ENCODE results near the gene FMNL2.

Gene FMNL2

DNA sequence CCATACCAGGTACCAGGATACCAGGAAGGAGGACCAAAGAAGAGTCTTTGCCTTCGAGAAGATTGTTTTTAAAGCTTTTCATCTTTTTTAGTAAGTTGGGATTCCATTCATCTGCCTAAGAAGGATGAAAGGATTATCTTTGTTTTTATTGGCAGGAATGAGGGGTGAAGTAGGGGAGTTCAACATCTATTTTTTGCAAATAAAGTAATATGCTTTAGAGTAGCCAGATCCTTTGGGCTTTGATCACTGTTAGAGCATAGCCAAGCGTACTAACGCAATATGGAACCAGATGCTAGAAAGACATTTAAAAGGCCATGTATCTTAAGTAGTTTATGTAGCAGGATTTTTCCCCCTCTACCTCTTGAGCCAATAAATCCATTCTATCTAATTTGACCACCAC, 249.3 kb downstream of the FMNL2 start:
- H3K4me3 ChIP-seq (ENCODE audit: low read length in 2 of 2): no peak overlapping the region
- no peaks in the 10 kb centered on the region for H3K36me3 ChIP-seq (ENCODE audit: control insufficient read depth in 2 of 2, insufficient read depth in 2 of 2, low read length in 2 of 2)
- H3K4me1 ChIP-seq (ENCODE audit: control insufficient read depth in 2 of 2, insufficient read depth in 2 of 2, low read length in 2 of 2): no peaks in the 10 kb centered on the region
- H3K9me3 ChIP-seq (ENCODE audit: control insufficient read depth in 2 of 2, low read length in 2 of 2): no peaks in the 10 kb centered on the region
- H3K9ac ChIP-seq (ENCODE audit: low read depth in 1 of 2, low read length in 2 of 2): no peak overlapping the region
- H3K27me3 ChIP-seq (ENCODE audit: control insufficient read depth in 2 of 2, insufficient read depth in 2 of 2, low read length in 2 of 2): no peaks in the 10 kb centered on the region
- no peak overlapping the region for H3K27ac ChIP-seq (ENCODE audit: low read depth in 2 of 2, low read length in 2 of 2)

DNA sequence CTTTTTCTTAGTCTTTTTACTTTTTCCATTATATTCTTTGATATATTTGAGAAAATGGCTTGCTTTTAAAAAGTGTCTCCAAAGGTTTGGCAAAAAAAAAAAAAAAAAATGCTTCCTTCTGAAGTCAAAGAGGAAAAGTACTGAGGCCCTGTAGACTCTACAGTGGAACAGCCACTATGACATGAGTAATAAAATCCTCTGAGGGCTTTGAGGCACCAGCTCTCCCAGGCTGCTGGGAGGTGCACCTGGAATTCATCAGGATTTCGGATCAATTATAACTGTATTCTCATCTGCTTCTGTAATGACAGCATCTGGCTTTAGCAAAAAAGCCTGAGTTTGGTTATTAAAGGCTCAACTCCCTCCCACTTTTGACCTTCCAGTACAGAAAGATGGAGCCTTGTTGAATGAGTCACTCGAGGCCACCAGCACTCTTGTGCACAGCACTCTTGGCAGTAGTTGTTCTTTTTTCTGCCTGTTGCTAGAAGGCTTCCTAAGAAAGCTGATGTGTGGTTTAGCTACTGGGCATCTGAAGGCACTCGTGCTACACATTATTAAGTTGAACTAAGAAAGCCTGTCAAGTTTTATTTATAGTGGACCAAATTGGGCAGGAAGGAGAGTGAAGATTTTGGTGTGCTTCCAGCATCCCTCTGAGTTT, 251.0 kb downstream of the FMNL2 start:
- no peaks in the 10 kb centered on the region for H3K36me3 ChIP-seq (ENCODE audit: control insufficient read depth in 2 of 2, insufficient read depth in 2 of 2, low read length in 2 of 2)
- H3K4me3 ChIP-seq (ENCODE audit: low read length in 2 of 2): no peak overlapping the region
- no peaks in the 10 kb centered on the region for H3K27me3 ChIP-seq (ENCODE audit: control insufficient read depth in 2 of 2, insufficient read depth in 2 of 2, low read length in 2 of 2)
- H3K4me1 ChIP-seq (ENCODE audit: control insufficient read depth in 2 of 2, insufficient read depth in 2 of 2, low read length in 2 of 2): no peaks in the 10 kb centered on the region
- no peaks in the 10 kb centered on the region for H3K9me3 ChIP-seq (ENCODE audit: control insufficient read depth in 2 of 2, low read length in 2 of 2)
- H3K27ac ChIP-seq (ENCODE audit: low read depth in 2 of 2, low read length in 2 of 2): no peak overlapping the region
- H3K9ac ChIP-seq (ENCODE audit: low read depth in 1 of 2, low read length in 2 of 2): no peak overlapping the region

DNA sequence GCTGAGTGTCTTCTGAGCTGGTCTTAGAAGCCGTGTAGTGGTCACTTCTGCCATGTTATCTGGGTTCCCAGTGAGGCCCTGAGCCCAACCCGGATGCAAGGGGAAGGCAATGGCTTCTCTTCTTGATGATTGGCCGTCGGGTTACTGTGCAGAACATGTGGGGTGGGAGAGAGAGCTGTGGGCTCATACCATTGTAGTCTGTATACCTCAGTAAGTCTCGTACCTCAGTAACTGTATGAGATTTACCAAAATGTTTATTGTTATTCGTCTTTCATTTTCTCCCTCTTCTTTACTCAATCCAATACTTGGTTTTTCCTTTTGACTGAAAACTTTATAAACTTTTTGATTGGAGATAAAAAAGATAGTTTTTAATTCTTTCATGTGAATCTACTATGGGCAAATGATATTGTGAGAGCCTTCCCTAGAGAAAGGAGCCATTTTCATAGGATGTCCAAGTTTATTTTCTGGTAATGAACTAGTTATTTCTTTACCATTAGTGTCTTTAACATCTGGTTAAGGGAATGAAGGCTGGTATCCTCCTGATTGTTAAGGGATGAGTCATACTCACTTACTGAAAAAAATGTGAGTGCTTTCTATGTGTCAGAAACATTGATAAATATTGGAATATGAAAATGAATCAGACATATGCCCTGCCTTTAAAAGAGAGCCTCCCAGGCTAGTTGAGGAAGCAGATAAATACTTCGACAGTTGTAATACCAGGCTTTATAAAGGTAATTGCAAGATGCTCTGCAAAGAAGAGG, 252.4 kb downstream of the FMNL2 start:
- no peak overlapping the region for H3K27ac ChIP-seq (ENCODE audit: low read depth in 2 of 2, low read length in 2 of 2)
- H3K9ac ChIP-seq (ENCODE audit: low read depth in 1 of 2, low read length in 2 of 2): no peak overlapping the region
- H3K27me3 ChIP-seq (ENCODE audit: control insufficient read depth in 2 of 2, insufficient read depth in 2 of 2, low read length in 2 of 2): no peaks in the 10 kb centered on the region
- H3K36me3 ChIP-seq (ENCODE audit: control insufficient read depth in 2 of 2, insufficient read depth in 2 of 2, low read length in 2 of 2): no peaks in the 10 kb centered on the region
- H3K4me3 ChIP-seq (ENCODE audit: low read length in 2 of 2): no peak overlapping the region
- H3K9me3 ChIP-seq (ENCODE audit: control insufficient read depth in 2 of 2, low read length in 2 of 2): no peaks in the 10 kb centered on the region
- H3K4me1 ChIP-seq (ENCODE audit: control insufficient read depth in 2 of 2, insufficient read depth in 2 of 2, low read length in 2 of 2): no peaks in the 10 kb centered on the region

DNA sequence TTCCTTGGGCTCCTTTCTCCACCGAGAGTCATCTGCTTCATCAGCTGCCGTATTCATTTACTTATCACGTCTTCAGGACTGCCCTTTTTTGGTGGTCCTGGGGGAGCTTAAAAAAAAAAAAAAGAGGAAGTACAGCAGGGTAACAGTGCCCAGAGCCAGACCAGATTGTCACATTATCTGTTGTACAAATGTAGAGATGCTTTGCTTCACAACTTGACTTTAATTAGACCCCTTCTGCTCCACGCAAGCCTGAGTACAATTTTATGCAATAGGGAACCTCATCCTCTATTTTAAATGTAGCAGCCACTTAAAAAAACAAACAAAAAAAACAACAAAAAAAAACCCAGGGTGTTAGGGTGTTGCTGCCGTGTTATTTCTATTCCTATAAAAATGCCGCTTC, 254.0 kb downstream of the FMNL2 start:
- Histone ChIP-seq H3K4me1 (ENCODE audit: control insufficient read depth in 2 of 2, insufficient read depth in 2 of 2, low read length in 2 of 2) (no peaks in the 10 kb centered on the region), H3K4me3 (ENCODE audit: low read length in 2 of 2) (no peak overlapping the region), H3K27me3 (ENCODE audit: control insufficient read depth in 2 of 2, insufficient read depth in 2 of 2, low read length in 2 of 2) (no peaks in the 10 kb centered on the region), H3K36me3 (ENCODE audit: control insufficient read depth in 2 of 2, insufficient read depth in 2 of 2, low read length in 2 of 2) (no peaks in the 10 kb centered on the region), H3K9ac (ENCODE audit: low read depth in 1 of 2, low read length in 2 of 2) (no peak overlapping the region), H3K9me3 (ENCODE audit: control insufficient read depth in 2 of 2, low read length in 2 of 2) (no peaks in the 10 kb centered on the region), H3K27ac (ENCODE audit: low read depth in 2 of 2, low read length in 2 of 2) (no peak overlapping the region)

DNA sequence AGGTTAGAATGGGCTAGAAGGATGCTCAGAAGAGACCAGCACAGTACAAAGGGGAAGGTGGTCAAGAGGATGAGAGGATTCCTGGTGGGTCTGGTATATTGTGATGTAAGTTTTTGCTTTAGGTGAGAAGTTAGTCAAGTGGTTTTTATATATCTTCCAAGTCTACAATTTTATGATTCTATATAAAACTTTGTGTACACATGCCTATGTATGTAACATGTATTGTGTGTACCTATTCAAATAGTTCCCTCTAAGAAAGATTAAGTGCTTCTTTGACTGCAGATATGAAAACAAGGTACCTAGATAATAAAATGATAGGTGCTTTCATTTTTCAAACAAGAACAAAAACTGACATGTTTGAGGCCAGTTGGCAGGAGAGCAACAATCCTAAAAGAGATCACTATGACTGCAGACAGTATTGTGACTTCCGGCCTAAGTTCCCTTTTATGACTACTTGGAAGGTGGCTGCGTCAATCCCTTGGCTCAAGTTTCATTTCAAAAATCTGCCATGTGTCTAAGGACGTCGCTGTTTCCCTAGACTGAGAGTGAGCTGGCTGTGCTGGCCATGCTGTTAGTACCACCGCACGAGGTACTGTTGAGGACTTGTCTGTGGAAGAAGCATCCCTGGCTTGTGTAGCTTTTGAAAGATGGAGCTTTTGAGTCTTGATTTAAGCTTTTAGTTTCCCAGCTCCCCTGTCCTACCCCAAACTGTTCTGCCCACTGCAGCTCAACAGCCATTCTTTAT, 259.2 kb downstream of the FMNL2 start:
- Histone ChIP-seq H3K36me3 (ENCODE audit: control insufficient read depth in 2 of 2, insufficient read depth in 2 of 2, low read length in 2 of 2) (no peaks in the 10 kb centered on the region), H3K27me3 (ENCODE audit: control insufficient read depth in 2 of 2, insufficient read depth in 2 of 2, low read length in 2 of 2) (no peaks in the 10 kb centered on the region), H3K27ac (ENCODE audit: low read depth in 2 of 2, low read length in 2 of 2) (peak overlapping the region in 1 of 2 donors; percentile 47), H3K9me3 (ENCODE audit: control insufficient read depth in 2 of 2, low read length in 2 of 2) (no peaks in the 10 kb centered on the region), H3K9ac (ENCODE audit: low read depth in 1 of 2, low read length in 2 of 2) (no peak overlapping the region), H3K4me1 (ENCODE audit: control insufficient read depth in 2 of 2, insufficient read depth in 2 of 2, low read length in 2 of 2) (peaks cover 0 to 6% of the 10 kb centered on the region in 2 donors), H3K4me3 (ENCODE audit: low read length in 2 of 2) (no peak overlapping the region)

DNA sequence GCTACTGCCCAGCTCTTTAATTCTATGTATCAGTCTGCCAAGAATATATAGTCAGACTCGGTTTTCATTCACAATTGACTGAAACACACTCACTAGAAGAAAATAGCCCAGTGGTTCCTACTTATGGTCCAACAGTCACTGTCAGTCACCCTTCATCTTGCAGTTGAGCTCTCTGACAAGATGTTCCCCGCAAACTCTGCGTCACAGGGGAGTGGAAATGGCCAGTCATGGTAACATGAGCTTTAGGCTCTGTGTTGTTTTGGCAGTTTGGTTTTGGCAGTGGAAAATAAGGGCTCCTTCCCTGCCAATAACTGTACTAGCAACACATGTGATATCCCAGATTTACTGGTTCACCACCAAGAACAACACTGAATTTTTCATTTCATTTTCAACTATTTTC, 259.8 kb downstream of the FMNL2 start:
- no peak overlapping the region for H3K9ac ChIP-seq (ENCODE audit: low read depth in 1 of 2, low read length in 2 of 2)
- H3K4me3 ChIP-seq (ENCODE audit: low read length in 2 of 2): no peak overlapping the region
- H3K27me3 ChIP-seq (ENCODE audit: control insufficient read depth in 2 of 2, insufficient read depth in 2 of 2, low read length in 2 of 2): no peaks in the 10 kb centered on the region
- H3K4me1 ChIP-seq (ENCODE audit: control insufficient read depth in 2 of 2, insufficient read depth in 2 of 2, low read length in 2 of 2): peaks cover 0 to 6% of the 10 kb centered on the region in 2 donors
- H3K27ac ChIP-seq (ENCODE audit: low read depth in 2 of 2, low read length in 2 of 2): peak overlapping the region in 1 of 2 donors; percentile 47
- no peaks in the 10 kb centered on the region for H3K36me3 ChIP-seq (ENCODE audit: control insufficient read depth in 2 of 2, insufficient read depth in 2 of 2, low read length in 2 of 2)
- H3K9me3 ChIP-seq (ENCODE audit: control insufficient read depth in 2 of 2, low read length in 2 of 2): no peaks in the 10 kb centered on the region

DNA sequence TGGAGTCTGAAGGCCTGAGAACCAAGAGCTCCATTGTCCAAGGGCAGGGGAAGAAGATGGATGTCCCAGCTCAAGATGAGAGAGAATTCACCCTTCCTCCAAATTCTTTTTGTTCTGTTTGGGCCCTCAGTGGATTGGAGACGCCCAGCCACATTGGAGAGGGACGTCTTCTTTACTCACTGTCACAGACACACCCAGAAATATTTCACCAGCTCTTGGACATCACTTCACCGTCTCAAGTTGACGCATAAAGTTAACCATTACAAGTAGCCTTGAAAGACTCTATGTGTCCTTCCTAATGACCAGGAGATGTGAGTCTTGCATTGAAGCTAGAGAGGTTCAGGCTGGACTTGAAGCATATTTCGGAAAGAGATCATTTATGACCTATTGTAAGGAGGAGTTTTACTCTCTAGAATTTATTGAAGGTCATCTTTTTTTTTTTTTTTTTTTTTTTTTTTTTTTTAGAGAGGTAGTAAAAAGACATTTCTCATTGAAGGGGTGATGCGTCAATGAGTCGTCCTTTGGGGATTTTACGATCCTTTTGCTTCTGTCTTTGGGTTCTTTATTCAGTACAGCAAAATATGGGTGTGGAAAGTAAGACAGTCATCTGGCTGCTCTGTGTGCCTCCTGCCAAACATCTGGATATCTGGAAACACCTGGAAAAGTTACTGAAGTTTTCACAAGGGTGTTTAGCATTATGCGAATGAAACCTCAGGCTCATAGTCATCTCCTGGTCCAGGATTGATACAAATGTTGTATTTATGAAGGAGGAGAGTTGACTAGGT, 264.2 kb downstream of the FMNL2 start:
- Histone ChIP-seq H3K4me3 (ENCODE audit: low read length in 2 of 2) (no peak overlapping the region), H3K27me3 (ENCODE audit: control insufficient read depth in 2 of 2, insufficient read depth in 2 of 2, low read length in 2 of 2) (no peaks in the 10 kb centered on the region)

DNA sequence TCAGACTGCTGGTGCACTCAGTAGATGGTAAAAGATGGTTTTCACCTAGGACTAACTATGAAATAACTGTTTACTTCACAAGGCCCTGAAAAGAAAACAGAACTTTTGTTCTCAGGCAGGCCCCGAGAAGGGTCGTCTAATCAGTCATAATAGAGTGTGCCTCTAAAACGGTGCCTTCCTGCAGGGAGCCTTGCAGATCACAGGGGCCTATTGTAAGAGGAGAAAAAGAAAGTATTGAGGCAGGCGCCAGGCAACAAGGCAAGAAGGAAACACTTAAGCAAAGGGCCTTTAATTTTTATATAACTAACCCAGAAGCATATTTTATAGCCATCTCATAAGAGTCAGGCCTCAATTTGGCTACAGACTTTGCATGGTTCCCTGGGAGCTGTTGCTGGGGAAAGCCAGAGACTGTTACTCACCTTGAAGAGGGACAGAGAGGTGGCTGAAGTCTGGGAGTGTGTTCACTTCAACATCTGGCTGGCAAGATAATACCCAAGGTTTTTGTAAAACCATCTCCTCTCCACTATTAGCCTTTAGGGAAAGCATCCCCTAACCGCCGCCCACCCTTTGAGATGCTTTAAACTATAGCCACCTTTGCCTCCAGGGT, 265.2 kb downstream of the FMNL2 start:
- H3K27ac ChIP-seq (ENCODE audit: low read depth in 2 of 2, low read length in 2 of 2): no peak overlapping the region

More for the DNA sequence above, 264.2 kb downstream of the FMNL2 start:
- Histone ChIP-seq H3K4me1 (ENCODE audit: control insufficient read depth in 2 of 2, insufficient read depth in 2 of 2, low read length in 2 of 2) (peaks cover 0 to 6% of the 10 kb centered on the region in 2 donors), H3K36me3 (ENCODE audit: control insufficient read depth in 2 of 2, insufficient read depth in 2 of 2, low read length in 2 of 2) (no peaks in the 10 kb centered on the region), H3K27ac (ENCODE audit: low read depth in 2 of 2, low read length in 2 of 2) (no peak overlapping the region), H3K9me3 (ENCODE audit: control insufficient read depth in 2 of 2, low read length in 2 of 2) (no peaks in the 10 kb centered on the region), H3K9ac (ENCODE audit: low read depth in 1 of 2, low read length in 2 of 2) (no peak overlapping the region)

DNA sequence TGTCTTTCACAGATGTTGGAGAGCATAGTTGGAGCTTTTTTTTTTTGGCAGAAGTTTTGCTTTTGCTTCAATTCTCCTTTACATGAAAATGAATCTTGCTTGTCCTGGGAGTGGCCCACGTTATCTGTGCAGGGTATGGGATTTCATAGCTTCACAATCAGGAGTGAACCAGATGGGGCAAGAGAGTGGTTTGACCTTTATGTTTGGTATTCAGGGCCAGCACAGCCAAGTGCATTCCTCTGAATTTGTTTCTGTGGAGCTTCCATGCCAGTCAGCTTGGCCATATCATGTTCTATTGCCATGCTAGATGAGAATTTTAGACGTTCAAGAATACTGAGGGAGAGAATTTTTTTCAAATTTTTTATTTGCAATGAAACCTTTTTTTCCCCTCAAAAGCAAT, 265.7 kb downstream of the FMNL2 start:
- no peak overlapping the region for H3K4me3 ChIP-seq (ENCODE audit: low read length in 2 of 2)
- no peaks in the 10 kb centered on the region for H3K4me1 ChIP-seq (ENCODE audit: control insufficient read depth in 2 of 2, insufficient read depth in 2 of 2, low read length in 2 of 2)
- no peaks in the 10 kb centered on the region for H3K27me3 ChIP-seq (ENCODE audit: control insufficient read depth in 2 of 2, insufficient read depth in 2 of 2, low read length in 2 of 2)
- no peaks in the 10 kb centered on the region for H3K36me3 ChIP-seq (ENCODE audit: control insufficient read depth in 2 of 2, insufficient read depth in 2 of 2, low read length in 2 of 2)
- H3K9ac ChIP-seq (ENCODE audit: low read depth in 1 of 2, low read length in 2 of 2): no peak overlapping the region
- H3K9me3 ChIP-seq (ENCODE audit: control insufficient read depth in 2 of 2, low read length in 2 of 2): no peaks in the 10 kb centered on the region
- H3K27ac ChIP-seq (ENCODE audit: low read depth in 2 of 2, low read length in 2 of 2): no peak overlapping the region

More for the DNA sequence above, 265.2 kb downstream of the FMNL2 start:
- H3K9ac ChIP-seq (ENCODE audit: low read depth in 1 of 2, low read length in 2 of 2): no peak overlapping the region
- H3K36me3 ChIP-seq (ENCODE audit: control insufficient read depth in 2 of 2, insufficient read depth in 2 of 2, low read length in 2 of 2): no peaks in the 10 kb centered on the region
- H3K9me3 ChIP-seq (ENCODE audit: control insufficient read depth in 2 of 2, low read length in 2 of 2): no peaks in the 10 kb centered on the region
- no peak overlapping the region for H3K4me3 ChIP-seq (ENCODE audit: low read length in 2 of 2)
- H3K4me1 ChIP-seq (ENCODE audit: control insufficient read depth in 2 of 2, insufficient read depth in 2 of 2, low read length in 2 of 2): no peaks in the 10 kb centered on the region
- no peaks in the 10 kb centered on the region for H3K27me3 ChIP-seq (ENCODE audit: control insufficient read depth in 2 of 2, insufficient read depth in 2 of 2, low read length in 2 of 2)
